Hematopoietic multipotent progenitor cell treated with erythropoietin and hydrocortisone succinate and interleukin-3 and kit ligand, for 8 days (in vitro differentiated cells): ENCODE data around the gene DMD.

ENCODE experiments used
- DNase-seq: peaks from one replicate; pipeline ENCODE4 v3.0.0-alpha.2; 2015

DMD gene

DNA sequence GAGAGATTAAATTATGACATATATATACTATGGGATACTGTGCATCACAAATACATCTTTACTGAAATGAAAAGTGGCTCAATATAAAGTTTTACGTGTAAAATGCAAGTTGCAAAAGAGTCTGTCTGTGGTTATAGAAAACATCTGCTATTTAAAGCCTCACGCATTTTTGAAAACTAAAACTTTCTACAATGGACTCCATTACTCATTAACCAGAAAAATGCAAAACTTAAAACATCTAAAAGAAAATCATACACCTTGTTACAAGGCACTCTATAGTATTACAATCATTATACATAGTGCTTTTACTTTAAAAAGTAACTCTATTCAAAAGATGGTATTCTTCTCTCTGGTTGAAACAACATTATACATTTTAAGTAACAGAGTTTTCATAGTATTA lies 755.6 kb downstream of the DMD start:
- no peak for DNase-seq

DNA sequence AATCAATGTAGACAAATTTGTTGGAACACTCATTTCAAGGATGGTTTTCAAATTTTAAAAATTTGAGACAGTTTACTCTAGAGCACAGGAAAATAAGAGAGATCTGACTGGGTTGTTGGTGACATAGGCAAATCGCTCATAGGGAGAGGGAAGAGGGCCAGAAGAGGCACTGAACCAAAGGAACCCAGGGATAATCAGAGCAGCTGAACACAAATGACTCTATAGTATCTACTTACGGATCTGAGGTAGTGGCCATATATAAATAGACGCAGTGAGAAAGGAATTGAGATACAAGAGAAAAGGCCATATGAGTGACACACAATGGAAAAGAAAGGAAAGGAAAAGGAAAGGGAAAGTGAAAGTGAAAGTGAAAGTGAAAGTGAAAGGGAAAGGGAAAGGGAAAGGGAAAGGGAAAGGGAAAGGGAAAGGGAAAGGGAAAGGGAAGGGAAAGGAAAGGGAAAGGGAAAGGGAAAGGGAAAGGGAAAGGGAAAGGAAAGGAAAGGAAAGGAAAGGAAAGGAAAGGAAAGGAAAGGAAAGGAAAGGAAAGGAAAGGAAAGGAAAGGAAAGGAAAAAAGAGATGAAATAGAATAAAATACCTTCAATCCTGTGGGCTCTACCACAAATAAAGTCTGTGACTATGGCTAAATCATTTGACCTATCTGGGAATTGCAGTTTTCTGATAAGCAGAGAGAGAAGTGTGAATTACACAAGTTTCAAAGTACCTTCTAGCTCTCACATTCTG lies 759.2 kb downstream of the DMD start:
- DNase-seq = no peak

DNA sequence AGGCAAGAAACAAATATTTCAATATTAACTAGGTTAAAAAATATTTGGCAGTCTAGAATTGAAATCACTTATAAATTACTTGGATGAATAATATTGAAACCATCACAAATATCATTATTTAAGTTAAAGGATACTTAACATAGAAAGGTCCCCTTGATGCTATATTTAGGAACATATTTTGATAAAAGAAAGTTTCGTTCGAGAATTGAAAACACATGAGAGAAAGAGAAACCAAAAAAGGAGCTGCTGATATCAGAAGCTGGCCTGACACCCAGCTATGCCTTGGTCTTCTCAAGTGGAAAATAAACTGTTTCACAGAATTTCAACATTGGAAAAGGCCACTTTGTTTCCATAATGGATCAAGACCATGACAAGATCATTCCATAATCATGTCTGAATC lies 762.4 kb downstream of the DMD start:
- DNase-seq = no peak

DNA sequence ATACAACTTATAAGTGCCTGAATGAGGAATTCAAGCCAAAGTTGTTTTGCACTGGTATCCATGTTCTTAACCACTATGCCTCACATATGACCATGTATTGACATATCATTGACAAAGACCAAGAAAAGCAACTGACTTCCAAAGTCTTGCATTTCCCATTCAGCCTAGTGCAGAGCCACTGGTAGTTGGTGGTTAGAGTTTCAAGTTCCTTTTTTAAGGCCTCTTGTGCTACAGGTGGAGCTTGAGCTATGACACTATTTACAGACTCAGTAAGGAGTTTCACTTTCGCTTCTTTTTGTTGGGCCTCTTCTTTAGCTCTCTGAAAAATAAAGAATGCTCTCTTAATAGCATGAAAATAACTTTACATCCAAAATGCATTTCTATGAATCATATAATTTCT lies 763.0 kb downstream of the DMD start:
- no peak for DNase-seq

DNA sequence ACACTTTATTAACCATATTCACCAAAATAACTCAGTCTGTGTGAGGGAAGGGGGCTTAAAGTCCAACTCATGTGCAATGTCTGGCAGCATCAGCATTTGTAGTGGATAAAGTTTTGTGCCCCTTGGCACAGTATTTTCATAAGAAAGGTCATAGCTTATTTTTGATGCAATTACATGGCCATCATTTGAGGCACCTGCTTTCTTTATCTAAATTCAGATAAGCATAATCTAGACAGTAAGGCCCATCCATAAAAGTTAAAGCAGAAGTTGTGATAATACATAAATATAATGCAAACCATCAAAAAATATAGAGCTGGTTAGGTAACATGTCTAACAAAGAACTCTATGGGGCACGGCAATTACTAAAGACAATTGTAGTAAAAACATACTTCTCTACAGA lies 763.7 kb downstream of the DMD start:
- DNase-seq = no peak

DNA sequence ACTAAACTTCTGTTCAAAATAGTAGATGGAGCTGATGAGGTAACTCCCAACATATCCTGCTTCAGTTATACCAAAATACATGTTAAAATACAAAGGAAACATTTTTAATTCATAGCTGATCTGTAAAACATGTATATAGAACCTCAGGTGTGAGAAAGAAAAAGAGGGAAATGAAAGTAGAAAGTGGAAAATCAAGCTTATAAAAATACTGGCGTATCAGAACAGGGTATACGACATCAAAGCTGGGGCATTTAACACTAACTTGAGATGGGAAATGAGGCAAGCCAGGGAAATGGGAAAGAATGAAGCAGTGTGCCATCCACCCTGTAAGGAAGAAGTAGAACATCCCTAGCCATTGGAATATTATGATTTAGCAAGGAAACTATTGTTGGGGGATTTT lies 767.5 kb downstream of the DMD start:
- no peak for DNase-seq

DNA sequence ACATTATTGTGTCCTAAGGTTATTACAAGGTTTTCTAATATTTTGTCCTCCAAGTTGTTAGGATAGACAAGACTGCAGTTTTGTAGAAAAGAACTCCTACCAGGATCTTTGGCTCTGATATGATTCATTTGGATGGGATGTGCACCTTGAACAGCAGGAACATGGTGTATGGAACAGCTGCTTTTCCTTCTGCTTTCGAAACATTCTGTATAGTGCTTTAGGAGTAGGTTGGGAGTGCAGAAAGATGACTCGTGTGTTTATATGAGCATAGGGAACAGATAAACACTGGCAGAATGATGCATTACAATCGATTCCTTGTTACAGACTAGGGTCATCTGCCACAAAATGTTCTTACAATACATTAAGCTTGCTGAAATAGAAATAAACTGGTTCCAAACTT lies 790.1 kb downstream of the DMD start:
- no peak for DNase-seq

DNA sequence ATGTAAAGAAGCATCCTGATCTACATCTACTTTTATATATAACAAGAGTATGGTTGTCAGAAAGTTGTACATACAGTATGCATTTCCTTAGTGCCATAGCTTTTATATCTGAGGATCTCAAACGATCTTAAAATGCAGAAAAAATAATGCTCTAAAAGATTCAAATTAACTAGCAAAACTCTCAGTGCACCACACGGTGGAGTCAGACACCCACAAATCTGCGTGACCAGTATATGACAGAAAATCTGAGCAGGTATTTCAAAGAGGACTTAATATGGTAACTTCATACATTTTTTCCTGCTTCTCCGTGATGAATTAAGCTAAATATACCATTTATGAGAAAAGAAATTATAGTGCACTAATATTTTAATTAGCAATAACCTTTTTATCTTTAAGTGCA lies 803.0 kb downstream of the DMD start:
- DNase-seq = no peak

DNA sequence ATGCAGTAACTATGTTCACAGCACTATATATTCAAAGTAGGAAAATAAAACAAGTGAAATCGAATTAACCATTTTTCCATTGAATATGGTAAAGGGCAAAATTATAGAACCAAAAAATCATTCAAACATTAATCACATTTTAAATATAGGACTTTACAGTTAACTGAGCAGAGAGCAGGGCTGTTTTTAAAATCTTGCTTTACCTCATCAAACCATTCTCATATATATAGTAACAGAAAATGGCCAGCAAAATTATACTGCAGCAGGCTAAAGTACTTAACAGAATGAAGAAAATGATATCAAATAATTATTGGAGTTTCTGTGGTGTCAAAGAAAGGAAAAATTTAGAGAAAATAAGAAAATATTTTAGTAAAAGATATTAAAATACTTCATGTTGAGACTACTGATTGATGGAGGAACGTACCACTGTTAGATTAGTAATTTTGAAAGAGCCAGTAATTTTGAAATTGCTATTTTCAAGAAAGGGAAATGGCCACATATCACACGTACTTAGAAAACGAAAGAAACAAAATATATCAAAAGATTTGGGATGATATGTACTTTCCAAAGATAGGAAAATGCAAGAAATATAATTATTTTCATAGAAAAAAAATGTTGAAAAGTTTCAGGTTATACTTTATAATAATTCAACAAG lies 813.7 kb downstream of the DMD start:
- DNase-seq = no peak

DNA sequence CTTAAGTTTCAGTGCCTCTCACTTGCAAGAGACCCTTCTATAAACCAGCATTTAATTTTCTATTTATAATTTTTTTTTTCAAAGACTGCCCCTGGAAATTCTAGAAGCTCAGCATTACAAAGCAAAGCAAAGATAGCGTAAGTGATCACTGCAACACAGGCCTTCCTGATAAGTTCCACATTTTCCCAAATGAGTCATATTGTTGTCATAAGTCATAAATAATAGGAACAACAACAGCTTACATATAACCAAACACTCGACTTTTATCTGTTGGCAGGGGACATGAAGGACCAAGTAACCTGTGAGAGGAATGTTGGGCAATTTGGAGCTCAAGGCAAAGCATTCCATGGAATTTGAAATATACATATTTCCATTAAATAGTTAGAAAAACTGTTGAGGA lies 815.5 kb downstream of the DMD start:
- no peak for DNase-seq

DNA sequence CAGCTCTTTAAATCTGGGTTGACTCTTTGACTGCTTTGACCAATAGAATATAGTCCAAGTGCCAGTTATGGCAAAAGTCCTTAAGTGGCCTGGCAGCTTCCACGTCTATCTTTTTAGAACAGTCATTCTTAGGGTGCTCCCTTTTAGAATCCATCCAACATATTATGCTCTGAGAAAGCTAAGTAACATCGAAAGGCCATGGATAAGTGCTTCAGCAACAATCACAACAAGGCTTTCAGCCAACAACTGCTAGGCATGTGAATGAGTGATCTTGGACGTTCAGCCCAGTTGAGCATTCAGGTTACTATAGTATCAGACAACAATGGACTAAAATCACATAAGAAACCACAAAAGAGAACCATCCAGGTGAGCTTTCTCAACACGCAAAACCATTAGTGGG lies 818.7 kb downstream of the DMD start:
- DNase-seq = no peak

DNA sequence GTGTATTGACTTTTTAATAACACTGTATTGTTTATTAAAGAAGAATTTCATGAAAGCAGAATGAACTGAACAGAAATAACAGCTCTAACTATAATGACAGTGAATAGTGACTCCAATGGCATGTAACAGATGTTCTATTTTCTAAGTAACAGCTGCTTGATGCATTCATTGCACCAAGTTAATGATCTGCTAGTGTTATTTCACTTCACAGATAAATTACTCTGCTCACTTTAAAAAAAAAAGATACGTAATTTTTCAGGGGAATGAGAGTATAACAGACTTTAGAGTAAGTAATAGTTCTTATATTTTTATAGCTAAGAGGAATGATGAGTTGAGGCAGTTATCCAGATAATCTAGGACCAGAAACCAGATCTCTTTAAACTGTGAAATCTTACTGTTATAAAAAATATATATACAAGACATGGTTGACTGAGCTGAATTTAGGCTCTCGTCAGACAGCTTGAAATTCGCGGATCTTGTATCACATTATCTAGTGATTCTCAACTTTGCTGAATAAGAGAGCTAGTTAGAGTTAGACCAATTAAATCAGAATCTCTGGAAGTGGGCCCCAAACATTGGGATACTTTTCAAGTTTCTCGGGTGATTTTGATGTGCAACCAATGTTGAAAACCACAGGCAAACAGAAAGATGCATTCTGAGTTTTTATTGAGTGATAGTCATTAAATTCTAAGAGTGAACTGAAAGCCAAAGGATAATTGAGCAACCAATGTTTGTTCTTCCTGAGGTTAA lies 840.7 kb downstream of the DMD start:
- DNase-seq = no peak

DNA sequence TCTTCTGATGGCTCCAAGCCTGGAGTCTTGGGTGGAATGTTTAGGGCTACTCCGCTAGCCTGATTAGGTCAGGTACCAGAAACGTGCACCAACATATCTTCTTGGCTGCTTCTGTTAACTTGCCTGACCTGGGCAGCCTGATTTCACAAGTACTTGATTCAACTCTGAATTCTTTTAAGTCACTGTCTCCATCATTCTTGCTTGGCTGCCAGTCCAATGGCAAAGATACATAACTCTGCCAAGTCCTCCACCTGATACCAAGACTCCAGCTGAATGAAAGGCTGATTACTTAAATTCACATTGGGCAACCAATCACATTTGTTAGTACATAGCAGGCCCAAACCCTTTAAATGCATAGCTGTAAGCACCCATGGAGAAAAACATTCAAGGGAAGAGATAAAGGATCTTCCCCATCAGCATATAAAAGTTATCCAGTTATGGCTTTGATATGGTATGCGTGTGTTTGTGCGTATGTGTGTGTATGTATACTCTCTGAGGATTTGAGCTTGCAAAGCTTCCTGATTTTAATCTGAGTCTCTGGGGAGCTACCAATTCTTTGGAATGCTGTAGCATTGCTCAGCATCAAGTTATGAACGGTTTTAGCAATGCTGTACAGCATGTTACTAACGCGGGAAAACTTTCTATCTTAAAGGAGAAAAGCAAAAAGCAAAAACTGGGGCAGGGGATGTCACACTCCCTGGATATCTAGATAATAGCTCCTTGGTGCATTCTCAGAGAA lies 917.2 kb downstream of the DMD start:
- DNase-seq = no peak

DNA sequence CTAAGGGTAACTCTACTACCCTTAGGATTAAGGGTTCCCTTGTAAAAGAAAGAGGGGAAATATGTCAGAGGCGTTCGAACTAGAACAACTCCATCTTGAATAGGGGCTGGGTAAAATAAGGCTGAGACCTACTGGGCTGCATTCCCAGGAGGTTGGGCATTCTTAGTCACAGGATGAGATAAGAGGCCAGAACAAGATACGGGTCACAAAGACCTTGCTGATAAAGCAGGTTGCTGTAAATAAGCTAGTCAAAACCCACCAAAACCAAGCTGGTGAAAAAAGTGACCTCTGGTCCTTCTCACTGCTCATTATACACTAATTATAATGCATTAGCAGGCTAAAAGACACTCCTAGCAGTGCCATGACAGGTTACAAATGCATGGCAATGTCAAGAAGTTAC lies 922.0 kb downstream of the DMD start:
- DNase-seq = no peak

DNA sequence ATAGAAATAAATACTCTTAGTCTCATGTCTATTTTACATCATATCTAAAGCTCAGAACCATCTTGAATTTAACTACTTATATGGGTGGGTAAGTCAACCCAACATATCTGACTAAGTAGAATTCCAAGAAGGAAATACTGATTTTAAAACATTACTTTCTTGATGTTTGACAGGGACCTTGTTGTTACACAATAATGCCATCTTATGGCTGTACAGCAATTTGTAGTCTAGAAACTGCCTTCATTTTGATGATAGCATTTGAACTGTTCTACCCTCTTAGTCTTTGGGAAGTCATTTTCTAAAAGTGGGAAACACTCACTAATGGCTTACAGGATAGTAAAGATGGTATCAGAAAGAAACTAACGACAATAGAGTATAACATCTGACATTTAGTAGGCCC lies 929.5 kb downstream of the DMD start:
- no peak for DNase-seq

DNA sequence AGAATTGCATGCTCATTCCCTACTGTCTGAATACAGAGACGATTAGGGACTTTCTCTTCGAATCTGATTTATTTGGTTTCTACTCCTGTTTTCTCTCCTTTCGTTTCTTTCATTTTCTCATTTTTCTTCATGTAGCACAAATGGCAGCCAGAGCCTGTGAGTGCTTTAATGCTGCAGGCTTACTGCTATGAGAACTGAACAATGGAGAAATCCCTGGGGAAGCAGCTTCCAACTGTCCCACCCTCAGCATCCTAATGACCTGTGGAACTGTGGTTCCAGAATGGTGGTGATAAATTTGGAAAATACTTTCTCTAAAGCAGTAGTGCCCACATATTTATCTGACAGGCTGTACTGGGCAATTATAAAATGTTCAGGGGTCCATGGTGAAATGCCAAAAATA lies 930.4 kb downstream of the DMD start:
- DNase-seq = no peak

DNA sequence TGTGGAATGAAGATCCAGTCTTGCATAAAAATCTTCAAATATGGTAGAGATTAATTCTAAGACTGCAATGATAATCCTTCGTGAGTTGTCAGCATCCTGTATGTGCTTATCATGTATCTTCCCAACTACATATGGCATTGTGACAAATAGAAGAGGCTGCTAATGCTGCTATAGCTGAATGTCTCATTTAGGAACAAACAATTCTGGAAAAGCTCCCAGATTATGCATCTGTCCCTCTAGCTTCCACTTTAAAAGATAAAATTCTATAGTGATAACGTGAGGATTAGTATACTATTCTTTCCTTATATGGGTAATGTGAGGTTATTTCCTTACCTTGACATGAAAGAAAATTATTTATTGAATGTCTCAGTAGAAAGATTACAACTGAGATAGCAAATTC lies 930.9 kb downstream of the DMD start:
- DNase-seq = no peak

DNA sequence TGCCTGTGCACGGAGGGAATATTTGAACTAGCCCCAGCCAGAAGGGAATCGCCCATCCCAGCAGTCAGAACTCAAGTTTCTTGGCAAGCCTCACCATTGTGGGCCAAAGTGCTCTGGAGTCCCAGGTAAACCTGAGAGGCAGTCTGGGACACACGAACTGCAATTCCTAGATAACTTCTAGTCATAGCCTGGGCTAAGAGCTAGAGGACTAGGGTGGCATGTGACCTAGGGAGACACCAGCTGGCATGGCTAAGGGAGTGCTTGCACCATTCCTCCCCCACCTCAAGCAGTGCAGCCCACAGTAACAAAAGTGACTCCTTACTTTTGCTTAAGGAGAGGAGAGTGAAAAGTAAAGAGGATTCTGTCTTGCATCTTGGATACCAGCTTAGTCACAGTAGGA lies 935.2 kb downstream of the DMD start:
- no peak for DNase-seq

DNA sequence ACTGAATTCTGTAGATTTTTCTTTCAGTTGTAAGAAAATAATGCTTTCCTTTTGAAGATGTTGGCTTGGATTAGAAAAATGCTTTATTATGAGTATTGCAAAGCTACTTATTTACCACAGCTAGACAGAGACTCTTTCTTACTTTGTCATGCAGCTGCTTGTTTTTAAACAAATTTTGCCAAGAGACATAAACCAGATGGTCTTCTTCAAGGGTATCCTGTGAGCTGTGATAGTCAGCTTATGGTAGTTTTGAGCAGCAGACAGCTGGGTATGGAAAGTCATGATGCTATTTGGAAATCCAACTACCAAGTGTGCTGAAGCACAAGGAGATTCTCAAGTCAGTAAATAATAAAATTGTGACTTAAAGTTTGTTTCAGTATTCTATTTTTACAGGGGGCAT lies 941.5 kb downstream of the DMD start:
- DNase-seq = no peak

DNA sequence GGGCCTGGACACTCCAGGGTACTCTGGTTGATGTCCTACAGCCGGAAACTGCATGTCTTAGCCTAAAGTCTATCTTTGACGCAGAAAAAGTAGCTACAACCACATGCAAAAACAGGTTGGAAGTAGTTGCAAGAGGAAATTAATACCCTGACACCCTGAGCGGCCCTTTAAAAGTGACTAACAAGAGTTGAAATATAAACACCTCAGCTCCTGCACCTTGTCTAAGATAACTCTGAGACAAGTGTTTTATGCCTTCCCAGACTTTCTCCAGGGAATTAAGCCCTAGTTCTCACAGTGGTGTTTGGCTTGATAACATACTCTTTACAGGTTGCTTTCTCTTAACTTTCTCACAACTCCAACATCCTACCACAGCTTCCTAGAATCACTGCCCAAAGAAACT lies 943.1 kb downstream of the DMD start:
- no peak for DNase-seq

DNA sequence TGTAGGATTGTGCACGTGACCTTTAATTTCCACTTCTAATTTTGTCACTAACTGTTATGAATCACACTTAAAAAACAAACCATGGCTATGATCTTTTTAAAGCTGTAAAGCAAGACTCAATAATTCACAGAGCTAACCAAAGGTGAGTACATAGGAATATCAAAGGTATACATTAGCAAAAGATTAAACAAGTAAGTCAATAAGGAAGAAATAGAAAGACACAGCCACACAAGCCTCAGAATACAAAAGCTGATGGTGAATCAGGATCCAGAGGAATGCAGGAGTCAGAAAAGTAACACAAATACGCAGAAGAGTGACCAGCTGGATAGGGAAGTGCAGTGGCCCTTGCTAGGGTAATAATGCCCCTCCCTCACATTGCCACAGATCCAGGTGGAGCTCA lies 943.6 kb downstream of the DMD start:
- no peak for DNase-seq

DNA sequence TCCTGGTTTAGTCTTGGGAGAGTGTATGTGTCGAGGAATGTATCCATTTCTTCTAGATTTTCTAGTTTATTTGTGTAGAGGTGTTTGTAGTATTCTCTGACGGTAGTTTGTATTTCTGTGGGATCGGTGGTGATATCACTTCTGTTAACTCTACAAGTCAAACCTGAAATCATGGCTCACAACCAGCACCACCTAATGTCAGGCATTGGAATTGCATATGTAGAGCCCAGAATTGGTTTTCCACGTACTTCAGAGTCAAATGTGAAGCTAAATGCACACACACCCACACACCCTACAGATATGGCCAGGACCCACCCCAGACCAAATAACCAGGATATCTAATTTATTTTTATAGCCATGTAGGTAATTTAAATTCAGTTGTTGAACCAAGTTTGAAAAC lies 964.7 kb downstream of the DMD start:
- DNase-seq = peak; percentile 2

DNA sequence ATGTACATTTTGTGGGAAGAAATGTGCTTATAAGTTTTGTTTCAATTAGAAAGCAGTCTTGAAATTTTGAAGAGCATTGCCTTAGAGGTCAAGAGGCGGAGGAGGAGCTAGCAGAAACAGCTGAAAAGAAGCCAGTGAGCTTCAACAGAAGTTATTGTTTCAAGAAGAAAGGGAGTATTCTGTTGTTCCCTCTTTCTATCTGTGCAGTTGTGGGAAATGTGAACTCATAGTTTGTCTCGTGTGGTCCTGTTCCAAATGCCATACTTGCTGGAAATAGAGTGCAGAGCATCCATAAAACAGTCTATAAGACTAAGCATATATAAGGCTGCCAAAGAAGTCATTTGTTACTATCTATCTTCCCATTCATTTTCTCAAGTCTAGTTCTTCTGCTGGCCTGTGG lies 1015.7 kb downstream of the DMD start:
- DNase-seq = no peak

DNA sequence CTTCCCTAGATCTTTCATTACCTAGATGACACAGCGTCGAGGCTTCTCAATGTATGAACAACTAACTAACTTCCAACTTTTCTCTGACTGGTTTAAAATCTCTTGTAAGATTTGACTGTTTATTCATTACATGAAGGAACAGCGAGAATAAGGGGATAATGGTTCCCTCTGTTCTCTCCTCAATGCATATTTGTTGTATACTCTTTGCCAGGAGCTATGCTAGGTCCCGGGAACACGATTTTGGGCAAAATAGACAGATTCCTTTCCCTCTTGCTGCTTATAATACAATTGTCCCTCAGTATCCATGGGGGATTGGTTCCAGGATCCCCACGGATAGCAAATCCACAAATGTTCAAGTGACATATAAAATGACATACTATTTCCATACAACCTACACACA lies 1020.0 kb downstream of the DMD start:
- no peak for DNase-seq
